ENCODE data around the gene FILIP1L.

DNA sequence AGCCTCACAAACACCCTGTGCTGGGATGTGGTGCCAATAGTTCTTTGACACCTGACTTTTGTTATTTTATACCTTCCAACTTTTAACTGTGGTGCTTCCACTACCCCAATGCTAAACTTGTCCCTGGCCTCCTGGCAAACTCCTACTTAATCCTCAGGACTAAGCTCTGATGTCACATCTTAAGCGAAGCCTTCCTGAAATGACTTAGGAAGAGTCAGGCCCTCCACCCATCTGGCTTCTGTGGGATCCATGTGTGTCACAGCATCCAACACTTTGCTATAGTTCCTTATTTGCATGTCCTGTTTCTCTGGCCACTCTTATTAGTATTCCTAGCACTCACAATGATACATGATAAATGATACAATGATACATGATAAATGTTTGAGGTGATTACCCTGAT is 133.2 kb downstream of the FILIP1L start:
- TF ChIP-seq, protein P1, sequence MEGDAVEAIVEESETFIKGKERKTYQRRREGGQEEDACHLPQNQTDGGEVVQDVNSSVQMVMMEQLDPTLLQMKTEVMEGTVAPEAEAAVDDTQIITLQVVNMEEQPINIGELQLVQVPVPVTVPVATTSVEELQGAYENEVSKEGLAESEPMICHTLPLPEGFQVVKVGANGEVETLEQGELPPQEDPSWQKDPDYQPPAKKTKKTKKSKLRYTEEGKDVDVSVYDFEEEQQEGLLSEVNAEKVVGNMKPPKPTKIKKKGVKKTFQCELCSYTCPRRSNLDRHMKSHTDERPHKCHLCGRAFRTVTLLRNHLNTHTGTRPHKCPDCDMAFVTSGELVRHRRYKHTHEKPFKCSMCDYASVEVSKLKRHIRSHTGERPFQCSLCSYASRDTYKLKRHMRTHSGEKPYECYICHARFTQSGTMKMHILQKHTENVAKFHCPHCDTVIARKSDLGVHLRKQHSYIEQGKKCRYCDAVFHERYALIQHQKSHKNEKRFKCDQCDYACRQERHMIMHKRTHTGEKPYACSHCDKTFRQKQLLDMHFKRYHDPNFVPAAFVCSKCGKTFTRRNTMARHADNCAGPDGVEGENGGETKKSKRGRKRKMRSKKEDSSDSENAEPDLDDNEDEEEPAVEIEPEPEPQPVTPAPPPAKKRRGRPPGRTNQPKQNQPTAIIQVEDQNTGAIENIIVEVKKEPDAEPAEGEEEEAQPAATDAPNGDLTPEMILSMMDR (IDR thresholded peaks at IDR 0.05): no peak
- TF ChIP-seq EZH2phosphoT487 (IDR thresholded peaks at IDR 0.05) (no peak), EZH2 (IDR thresholded peaks at IDR 0.05) (no peak)
